GM18951 (cell line): ENCODE results near the gene NGRN.

Experiments used
- POLR2A ChIP-seq: IDR thresholded peaks from 4 replicates; pipeline ENCODE4 v1.6.1; 2011; ENCODE audit warnings: mild to moderate bottlenecking; ENCODE audit not compliant: insufficient read length, insufficient read depth; ENCODE audit errors: extremely low read depth
- in situ Hi-C: fragments of 300-500 bp; cut with MboI; formaldehyde crosslinking; loops from one replicate; pipeline ENCODE4 v1.12.0; 2022; ENCODE audit warnings: low sequenced_read_pairs, mixed read lengths, inconsistent platforms; ENCODE audit not compliant: unreplicated experiment

NGRN gene, protein sequence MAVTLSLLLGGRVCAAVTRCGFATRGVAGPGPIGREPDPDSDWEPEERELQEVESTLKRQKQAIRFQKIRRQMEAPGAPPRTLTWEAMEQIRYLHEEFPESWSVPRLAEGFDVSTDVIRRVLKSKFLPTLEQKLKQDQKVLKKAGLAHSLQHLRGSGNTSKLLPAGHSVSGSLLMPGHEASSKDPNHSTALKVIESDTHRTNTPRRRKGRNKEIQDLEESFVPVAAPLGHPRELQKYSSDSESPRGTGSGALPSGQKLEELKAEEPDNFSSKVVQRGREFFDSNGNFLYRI

DNA sequence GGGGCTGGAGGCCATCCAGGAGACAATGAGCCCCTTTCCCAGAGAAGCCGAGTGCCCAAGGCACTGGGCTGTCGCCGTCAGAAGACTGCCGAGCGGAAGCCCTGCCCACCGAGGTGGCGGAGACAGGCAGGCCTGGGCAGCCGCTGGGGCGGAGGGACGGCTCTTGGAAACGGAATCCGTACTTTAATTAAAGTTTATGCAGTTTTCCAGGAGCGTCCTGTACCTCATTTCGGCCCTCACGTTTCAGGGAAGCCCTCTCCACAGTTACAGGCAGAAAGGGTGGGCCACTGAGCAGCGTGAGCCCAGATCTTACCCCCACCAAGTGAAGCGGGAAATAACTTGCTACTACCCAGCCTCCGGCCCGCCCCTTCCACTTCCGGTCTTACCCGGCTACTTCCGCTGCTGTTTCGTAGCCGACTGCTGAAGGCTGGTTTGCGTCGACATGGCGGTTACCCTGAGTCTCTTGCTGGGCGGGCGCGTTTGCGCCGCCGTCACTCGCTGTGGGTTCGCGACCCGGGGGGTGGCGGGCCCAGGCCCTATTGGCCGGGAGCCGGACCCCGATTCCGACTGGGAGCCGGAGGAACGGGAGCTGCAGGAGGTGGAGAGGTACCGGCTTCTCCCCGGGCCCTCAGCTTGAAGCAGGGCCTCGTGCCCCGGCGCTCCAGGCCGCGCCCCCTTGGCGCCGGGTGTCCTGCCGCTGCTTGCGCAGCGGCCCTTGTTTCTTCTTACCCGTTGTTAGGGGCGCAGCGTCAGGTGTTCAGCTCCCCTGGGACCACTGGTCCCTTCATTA lies at the start of gene NGRN:
Gene NGRN, plus strand, starts transcription at position 402 of the 790 bp plus-strand sequence. Its CDS starts 41 bp downstream, at position 443.
- in situ Hi-C loops = no loop called here
- TF ChIP-seq POLR2A = peak; percentile 97

DNA sequence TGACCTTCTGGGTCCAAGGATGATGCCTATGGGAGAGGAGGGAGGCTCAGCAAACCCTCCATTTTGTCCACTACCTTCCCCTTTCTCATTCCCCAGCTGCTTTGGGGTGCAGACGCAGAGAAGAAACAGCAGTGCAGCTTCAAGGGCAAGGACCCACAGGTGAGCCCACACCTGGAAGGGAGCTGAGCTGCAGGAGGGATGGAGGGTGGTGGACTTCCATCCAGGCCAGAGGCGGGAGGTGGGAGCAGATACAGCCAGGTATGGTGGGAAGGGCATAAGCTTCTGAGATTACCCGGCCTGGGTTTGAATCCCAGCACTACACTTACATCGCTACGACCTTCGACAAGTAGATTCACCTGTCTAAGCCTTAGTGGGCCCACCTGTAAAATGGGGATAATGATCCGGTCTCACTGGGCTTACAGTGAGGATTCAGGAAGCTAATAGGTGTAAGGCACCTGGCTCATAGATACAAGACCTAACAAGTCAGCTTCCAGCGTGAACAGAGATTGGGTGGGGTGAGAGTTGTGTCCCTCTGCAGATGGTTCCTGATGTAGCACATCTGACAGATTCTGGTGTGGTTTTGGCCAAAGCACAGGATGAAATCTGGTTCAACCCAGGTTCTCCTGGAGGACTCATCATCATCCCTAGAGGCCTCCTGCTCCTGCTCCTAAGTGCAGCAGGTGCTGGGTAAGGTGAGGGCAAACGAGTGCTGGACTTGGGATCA lies 47.6 kb upstream of the NGRN start:
- in situ Hi-C loops = loop anchor here (5.0 kb wide), 1 partner anchor 56 kb away; no protein-coding TSS in a partner anchor
- no peak for TF ChIP-seq POLR2A

- no peak for TF ChIP-seq POLR2A
- in situ Hi-C loops = loop anchor here (5.0 kb wide), 1 partner anchor 57 kb away; no protein-coding TSS in a partner anchor
Observed at GRCh38 chr15:90219421-90220141, 45.9 kb upstream of the NGRN start.

DNA sequence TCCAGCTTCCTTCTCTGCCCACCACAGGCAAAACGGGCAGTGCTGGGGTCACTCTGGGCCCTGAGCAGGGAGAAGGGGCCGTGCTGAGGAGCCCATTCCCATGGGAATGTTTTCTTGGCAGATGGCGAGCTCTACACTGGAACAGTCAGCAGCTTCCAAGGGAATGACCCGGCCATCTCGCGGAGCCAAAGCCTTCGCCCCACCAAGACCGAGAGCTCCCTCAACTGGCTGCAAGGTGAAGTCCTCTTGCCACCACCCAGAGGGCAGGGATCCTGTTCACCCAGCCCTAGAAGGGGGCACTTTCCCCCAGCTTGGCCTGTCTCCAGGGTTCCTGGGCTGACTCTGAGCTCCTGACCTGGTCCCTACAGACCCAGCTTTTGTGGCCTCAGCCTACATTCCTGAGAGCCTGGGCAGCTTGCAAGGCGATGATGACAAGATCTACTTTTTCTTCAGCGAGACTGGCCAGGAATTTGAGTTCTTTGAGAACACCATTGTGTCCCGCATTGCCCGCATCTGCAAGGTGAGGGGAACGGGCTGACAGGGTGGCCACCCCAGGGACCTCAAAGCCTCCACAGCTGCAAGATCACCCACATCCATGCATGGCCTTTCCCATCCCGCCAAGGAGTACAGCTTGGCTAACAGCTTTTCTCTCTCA lies 44.1 kb upstream of the NGRN start:
- TF ChIP-seq POLR2A = no peak
- in situ Hi-C loops = no loop called here

DNA sequence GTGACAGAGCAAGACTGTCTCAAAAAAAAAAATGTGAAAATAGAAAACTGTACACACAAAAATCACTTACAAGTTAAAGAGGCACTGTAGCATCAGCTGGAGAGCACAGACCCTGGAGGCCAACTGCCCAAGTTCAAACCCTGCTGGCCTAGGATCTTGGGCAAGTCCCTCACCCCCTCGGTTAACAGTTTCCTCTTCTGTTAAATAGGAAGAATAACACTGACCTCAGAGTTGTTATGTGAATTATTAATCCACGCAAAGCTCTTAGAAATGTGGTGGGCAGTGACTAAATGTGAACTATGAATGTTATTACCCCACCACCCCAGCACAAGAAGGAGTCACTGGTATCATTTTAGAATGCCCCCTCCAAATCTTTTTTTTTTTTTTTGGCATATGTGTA lies 42.9 kb upstream of the NGRN start:
- in situ Hi-C loops = no loop called here
- TF ChIP-seq POLR2A = no peak

DNA sequence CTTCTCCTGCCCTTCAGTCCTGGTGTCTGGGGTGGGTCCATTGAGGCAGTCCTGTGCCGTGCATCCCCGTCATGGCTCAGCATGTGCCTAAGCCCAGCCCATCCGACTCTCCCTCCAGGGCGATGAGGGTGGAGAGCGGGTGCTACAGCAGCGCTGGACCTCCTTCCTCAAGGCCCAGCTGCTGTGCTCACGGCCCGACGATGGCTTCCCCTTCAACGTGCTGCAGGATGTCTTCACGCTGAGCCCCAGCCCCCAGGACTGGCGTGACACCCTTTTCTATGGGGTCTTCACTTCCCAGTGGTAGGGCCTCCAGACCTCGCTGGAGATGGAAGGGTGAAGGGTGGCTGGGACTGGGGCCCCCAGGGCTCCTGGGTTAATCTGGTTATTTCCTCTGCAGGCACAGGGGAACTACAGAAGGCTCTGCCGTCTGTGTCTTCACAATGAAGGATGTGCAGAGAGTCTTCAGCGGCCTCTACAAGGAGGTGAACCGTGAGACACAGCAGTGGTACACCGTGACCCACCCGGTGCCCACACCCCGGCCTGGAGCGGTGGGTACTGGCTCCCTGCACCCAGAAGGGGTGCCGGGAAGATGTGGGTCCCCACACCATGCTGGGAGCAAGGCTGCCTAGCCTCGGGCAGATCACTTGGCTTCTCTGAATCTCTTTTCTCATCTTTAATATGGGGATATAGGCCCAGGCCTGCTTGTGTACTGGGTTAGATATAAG lies 41.9 kb upstream of the NGRN start:
- TF ChIP-seq POLR2A = no peak
- in situ Hi-C loops = no loop called here

GRCh38 chr15:90225047-90225446 lies 40.4 kb upstream of the NGRN start:
- TF ChIP-seq POLR2A = no peak
- in situ Hi-C loops = no loop called here

DNA sequence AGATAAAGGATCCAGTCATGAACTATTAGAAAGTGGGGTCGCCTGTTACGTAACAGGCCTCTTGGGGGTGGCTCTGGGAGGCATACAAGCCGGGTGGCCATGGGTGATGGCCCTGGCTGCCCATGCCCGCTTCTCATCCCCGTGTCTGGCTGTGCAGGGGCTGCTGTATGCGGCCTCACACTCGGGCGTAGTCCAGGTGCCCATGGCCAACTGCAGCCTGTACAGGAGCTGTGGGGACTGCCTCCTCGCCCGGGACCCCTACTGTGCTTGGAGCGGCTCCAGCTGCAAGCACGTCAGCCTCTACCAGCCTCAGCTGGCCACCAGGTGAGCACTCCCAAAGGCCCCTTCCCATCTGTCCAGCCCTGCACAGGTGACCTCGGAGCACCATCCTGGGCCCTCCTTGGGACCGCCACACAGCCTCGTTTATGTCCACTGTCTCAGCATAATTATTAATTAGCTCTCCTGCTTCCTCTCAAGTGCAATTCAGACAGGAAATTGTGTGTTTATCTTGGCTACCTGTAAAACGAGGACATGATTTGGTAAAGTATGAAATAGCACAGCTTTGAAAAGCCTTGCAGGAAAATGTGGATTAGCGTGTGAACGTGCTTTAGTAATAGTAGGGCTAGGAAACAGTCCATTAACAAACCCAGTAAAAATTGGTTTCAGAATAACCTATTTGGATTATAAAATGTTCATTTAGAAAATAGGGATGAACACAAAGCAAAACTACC lies 39.8 kb upstream of the NGRN start:
- TF ChIP-seq POLR2A = no peak
- in situ Hi-C loops = no loop called here

DNA sequence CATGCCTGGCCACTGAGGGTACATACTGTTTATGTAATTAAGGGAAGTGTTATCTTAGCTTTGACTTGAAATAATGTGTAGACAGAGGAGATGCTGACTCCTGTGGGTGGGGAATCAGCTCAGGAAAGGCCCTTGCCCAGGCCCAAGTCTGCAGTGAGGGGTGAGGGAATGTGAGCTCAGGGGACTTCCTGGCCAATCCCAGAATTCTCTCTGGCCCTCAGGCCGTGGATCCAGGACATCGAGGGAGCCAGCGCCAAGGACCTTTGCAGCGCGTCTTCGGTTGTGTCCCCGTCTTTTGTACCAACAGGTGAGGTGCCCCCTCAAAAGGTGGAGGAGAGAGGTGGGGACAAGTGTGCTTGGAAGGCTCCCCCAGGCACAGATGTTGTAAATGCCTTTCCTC lies 38.1 kb upstream of the NGRN start:
- no peak for TF ChIP-seq POLR2A
- in situ Hi-C loops = no loop called here

GRCh38 chr15:90227816-90228772 lies 37.4 kb upstream of the NGRN start:
- TF ChIP-seq POLR2A = no peak
- in situ Hi-C loops = no loop called here
